ENCODE data around the gene PIK3CB. TPM values are rescaled to one million over a fixed set of nuclear protein-coding genes. Genes with fewer than 3 reads are reported as not detected.

Gene PIK3CB
- polyA plus RNA-seq, 1 experiment, result 4.9 TPM

GRCh38 chr3:138653567-138653966 is 181.2 kb downstream of the PIK3CB start:
- no peak for DNase-seq (ENCODE audit: low read depth)
- TF ChIP-seq CTCF (IDR thresholded peaks at IDR 0.05; ENCODE audit: insufficient read depth, low read depth, low read length), result no peak
- ChIA-PET POLR2A (no interaction called here), CTCF (interaction anchor here (2.9 kb wide), 1 partner anchor 262 kb away, joined by 9 read pairs; no protein-coding TSS in a partner anchor)
- Histone ChIP-seq H3K36me3 (ENCODE audit: control insufficient read depth, insufficient read depth, low read length) (peaks cover 12% of the 10 kb centered on the region), H3K4me3 (ENCODE audit: low read depth, low read length) (no peak overlapping the region), H3K27me3 (ENCODE audit: control insufficient read depth, insufficient read depth, low read length) (no peaks in the 10 kb centered on the region)

GRCh38 chr3:138649134-138649533 is 185.6 kb downstream of the PIK3CB start:
- Histone ChIP-seq H3K4me3 (ENCODE audit: low read depth, low read length) (no peak overlapping the region), H3K36me3 (ENCODE audit: control insufficient read depth, insufficient read depth, low read length) (peaks cover 10% of the 10 kb centered on the region), H3K27me3 (ENCODE audit: control insufficient read depth, insufficient read depth, low read length) (no peaks in the 10 kb centered on the region)
- no peak for DNase-seq (ENCODE audit: low read depth)
- CTCF ChIA-PET, result interaction anchor here (1.7 kb wide), 1 partner anchor 266 kb away, joined by 5 read pairs; no protein-coding TSS in a partner anchor
- POLR2A ChIA-PET, result no interaction called here
- TF ChIP-seq CTCF (IDR thresholded peaks at IDR 0.05; ENCODE audit: insufficient read depth, low read depth, low read length), result no peak

DNA sequence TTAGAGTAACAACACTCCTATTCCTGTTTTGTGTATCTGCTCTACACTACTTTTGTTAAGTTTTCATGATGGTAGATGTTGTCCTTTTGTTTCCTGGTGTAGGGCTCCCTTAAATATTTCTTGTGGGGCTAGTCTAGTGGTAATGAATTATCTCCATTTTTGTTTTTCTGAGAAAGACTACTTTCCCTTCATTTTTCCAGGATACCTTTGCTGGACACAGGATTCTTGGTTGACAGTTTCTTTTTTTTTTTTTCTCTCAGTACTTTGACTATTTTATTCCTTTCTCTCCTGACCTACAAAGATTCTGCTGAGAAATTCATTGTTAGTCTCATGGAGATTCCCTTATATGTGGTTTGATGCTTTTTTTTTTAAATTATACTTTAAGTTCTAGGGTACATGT is 188.2 kb downstream of the PIK3CB start:
- no peak overlapping the region for H3K4me3 ChIP-seq (ENCODE audit: low read depth, low read length)
- peaks cover 10% of the 10 kb centered on the region for H3K36me3 ChIP-seq (ENCODE audit: control insufficient read depth, insufficient read depth, low read length)
- POLR2A ChIA-PET, result interaction anchor here (0.7 kb wide), 1 partner anchor 41 kb away, joined by 20 read pairs; no protein-coding TSS in a partner anchor
- CTCF ChIA-PET, result interaction anchor here (0.6 kb wide), 1 partner anchor 19 kb away, joined by 3 read pairs; no protein-coding TSS in a partner anchor
- TF ChIP-seq CTCF (IDR thresholded peaks at IDR 0.05; ENCODE audit: insufficient read depth, low read depth, low read length), result no peak
- no peak for DNase-seq (ENCODE audit: low read depth)
- H3K27me3 ChIP-seq (ENCODE audit: control insufficient read depth, insufficient read depth, low read length), result no peaks in the 10 kb centered on the region

- Histone ChIP-seq H3K4me3 (ENCODE audit: low read depth, low read length) (no peak overlapping the region), H3K27me3 (ENCODE audit: control insufficient read depth, insufficient read depth, low read length) (no peaks in the 10 kb centered on the region), H3K36me3 (ENCODE audit: control insufficient read depth, insufficient read depth, low read length) (peaks cover 10% of the 10 kb centered on the region)
- POLR2A ChIA-PET, result interaction anchor here (0.7 kb wide), 1 partner anchor 42 kb away, joined by 20 read pairs; no protein-coding TSS in a partner anchor
- no peak for TF ChIP-seq CTCF (IDR thresholded peaks at IDR 0.05; ENCODE audit: insufficient read depth, low read depth, low read length)
- CTCF ChIA-PET, result interaction anchor here (0.6 kb wide), 1 partner anchor 18 kb away, joined by 3 read pairs; no protein-coding TSS in a partner anchor
- DNase-seq (ENCODE audit: low read depth), result no peak
Measured at GRCh38 chr3:138646008-138646407, 188.7 kb downstream of the PIK3CB start.

DNA sequence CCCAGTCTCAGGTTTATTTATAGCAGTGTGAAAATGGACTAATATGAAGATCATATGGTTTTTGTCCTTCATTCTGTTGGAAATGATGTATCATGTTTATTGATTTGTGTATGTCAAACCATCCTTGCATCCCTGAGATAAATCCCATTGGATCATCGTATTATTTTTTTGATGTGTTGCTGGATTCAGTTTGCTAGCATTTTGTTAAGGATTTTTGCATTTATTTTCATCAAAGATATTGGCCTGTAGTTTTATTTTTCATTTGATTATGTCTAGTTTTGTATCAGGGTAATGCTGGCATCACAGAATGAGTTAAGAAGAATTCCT is 191.8 kb downstream of the PIK3CB start:
- no peaks in the 10 kb centered on the region for H3K27me3 ChIP-seq (ENCODE audit: control insufficient read depth, insufficient read depth, low read length)
- DNase-seq (ENCODE audit: low read depth), result no peak
- ChIA-PET CTCF (no interaction called here), POLR2A (no interaction called here)
- H3K4me3 ChIP-seq (ENCODE audit: low read depth, low read length), result no peak overlapping the region
- no peaks in the 10 kb centered on the region for H3K36me3 ChIP-seq (ENCODE audit: control insufficient read depth, insufficient read depth, low read length)
- no peak for TF ChIP-seq CTCF (IDR thresholded peaks at IDR 0.05; ENCODE audit: insufficient read depth, low read depth, low read length)

All from BJ (cell line).